H1 (cell line): Measurements from ENCODE around the gene ZMPSTE24. TPM values are rescaled to one million over a fixed set of nuclear protein-coding genes. Genes with fewer than 3 reads are reported as not detected.

ENCODE experiments used
- CTCF ChIA-PET: fragments of 300-600 bp; sonication (Branson Sonifier 250); formaldehyde crosslinking; loops from one replicate; lab custom pipeline; 2021; ENCODE audit not compliant: partially characterized antibody; lab: Charles Lee
- POLR2A ChIA-PET: fragments of 300-600 bp; sonication (Branson Sonifier 250); formaldehyde crosslinking; loops from one replicate; lab custom pipeline; 2021; ENCODE audit warnings: inconsistent platforms; ENCODE audit not compliant: partially characterized antibody; lab: Charles Lee
- DNase-seq, 2 experiments: peaks; one replicate each; pipeline versions ENCODE4 v3.0.0 to v3.0.0-alpha.2; 2010 to 2022; ENCODE audit warnings: low spot score in 2 of 2, low read depth in 1 of 2, mixed read lengths in 1 of 2
- FAIRE-seq: peaks from 2 replicates; lab custom pipeline; 2011; peaks lifted over from hg19 to GRCh38; lab: Jason Lieb, UNC
- H2AFZ ChIP-seq: 2 replicates; pipeline ENCODE4 v1.8.1; 2012; ENCODE audit warnings: low read length, inconsistent platforms
- H2AK5ac ChIP-seq: 2 replicates; pipeline ENCODE4 v1.6.1; 2013; ENCODE audit warnings: low read depth, low read length
- H2BK120ac ChIP-seq: replicated peaks from 2 replicates; pipeline ENCODE3; 2013; ENCODE audit warnings: low read depth, low read length, inconsistent platforms
- H2BK12ac ChIP-seq: 2 replicates; pipeline ENCODE4 v1.6.1; 2013; ENCODE audit warnings: low read depth, low read length
- H2BK15ac ChIP-seq: 2 replicates; pipeline ENCODE4 v1.6.1; 2013; ENCODE audit warnings: low read length
- H2BK20ac ChIP-seq: 2 replicates; pipeline ENCODE4 v1.6.1; 2013; ENCODE audit warnings: low read length
- H2BK5ac ChIP-seq: 2 replicates; pipeline ENCODE4 v1.6.1; 2013; ENCODE audit warnings: low read depth, low read length
- H3K14ac ChIP-seq: 2 replicates; pipeline ENCODE4 v1.6.1; 2013; ENCODE audit warnings: inconsistent platforms; ENCODE audit not compliant: insufficient read length
- H3K18ac ChIP-seq: 2 replicates; pipeline ENCODE4 v1.6.1; 2013; ENCODE audit warnings: low read length; ENCODE audit errors: extremely low read depth
- H3K23ac ChIP-seq: 2 replicates; pipeline ENCODE4 v1.6.1; 2013; ENCODE audit warnings: inconsistent platforms; ENCODE audit not compliant: insufficient read length
- H3K23me2 ChIP-seq: 2 replicates; pipeline ENCODE4 v1.6.1; 2013; ENCODE audit warnings: low read depth, low read length
- H3K27ac ChIP-seq: 2 replicates; pipeline ENCODE4 v1.6.1; 2011; ENCODE audit warnings: low read depth, low read length, inconsistent platforms
- H3K27me3 ChIP-seq, 4 experiments: replicated peaks in 1 of 4; 1 replicate in 1 of 4; 2 replicates in 3 of 4; pipeline versions ENCODE4 v1.6.1 to v1.8.1; 2011 to 2013; ENCODE audit warnings: low read length in 3 of 4, mild to moderate bottlenecking in 3 of 4, inconsistent platforms in 2 of 4, mixed read lengths in 2 of 4, moderate library complexity in 1 of 4; ENCODE audit not compliant: control insufficient read depth in 3 of 4, insufficient read depth in 3 of 4; ENCODE audit errors: extremely low read depth in 1 of 4
- H3K36me3 ChIP-seq, 4 experiments: 2 replicates each; pipeline versions ENCODE4 v1.6.1 to v1.8.1; 2011 to 2013; ENCODE audit warnings: mild to moderate bottlenecking in 4 of 4, low read length in 3 of 4, moderate library complexity in 2 of 4, control low read depth in 1 of 4, inconsistent platforms in 1 of 4; ENCODE audit not compliant: insufficient read depth in 4 of 4, control insufficient read depth in 2 of 4
- H3K4ac ChIP-seq: replicated peaks from 2 replicates; pipeline ENCODE3; 2013; ENCODE audit warnings: low read length, low read depth, mixed read lengths, inconsistent platforms; ENCODE audit not compliant: insufficient read length
- H3K4me1 ChIP-seq, 4 experiments: replicated peaks in 1 of 4; 1 replicate in 1 of 4; 2 replicates in 3 of 4; pipeline versions ENCODE4 v1.6.1 to v1.8.1; 2011 to 2013; ENCODE audit warnings: low read length in 3 of 4, inconsistent platforms in 2 of 4, mixed read lengths in 1 of 4; ENCODE audit not compliant: insufficient read depth in 4 of 4, control insufficient read depth in 3 of 4
- H3K4me2 ChIP-seq, 2 experiments: 2 replicates each; pipeline versions ENCODE4 v1.6.1 to v1.8.1; 2011 to 2013; ENCODE audit warnings: low read depth in 2 of 2, low read length in 2 of 2, control low read depth in 1 of 2, inconsistent platforms in 1 of 2, mild to moderate bottlenecking in 1 of 2; ENCODE audit not compliant: insufficient read depth in 1 of 2
- H3K4me3 ChIP-seq, 4 experiments: fragments of 200-600, 300-600 bp in 1 of 4; sonication (generic), shearing (Covaris generic), sonication (Bioruptor Twin) in 1 of 4; 2 replicates each; pipeline versions ENCODE4 v1.5.1 to v1.8.1; 2011 to 2016; ENCODE audit warnings: low read length in 4 of 4, low read depth in 3 of 4, control low read depth in 2 of 4, inconsistent platforms in 2 of 4, mild to moderate bottlenecking in 2 of 4, mixed read lengths in 1 of 4, moderate library complexity in 1 of 4; ENCODE audit not compliant: insufficient read depth in 2 of 4; ENCODE audit errors: extremely low read depth in 1 of 4
- H3K56ac ChIP-seq: replicated peaks from 2 replicates; pipeline ENCODE3; 2013; ENCODE audit warnings: low read depth, mild to moderate bottlenecking, mixed read lengths, low read length, inconsistent platforms; ENCODE audit not compliant: insufficient read length
- H3K79me1 ChIP-seq: 2 replicates; pipeline ENCODE4 v1.6.1; 2013; ENCODE audit warnings: low read depth, low read length, control low read depth
- H3K79me2 ChIP-seq, 2 experiments: 2 replicates each; pipeline versions ENCODE4 v1.6.1 to v1.8.1; 2012 to 2013; ENCODE audit warnings: low read length in 2 of 2, mild to moderate bottlenecking in 2 of 2, inconsistent platforms in 1 of 2; ENCODE audit not compliant: insufficient read depth in 2 of 2, control insufficient read depth in 1 of 2
- H3K9ac ChIP-seq, 4 experiments: replicated peaks in 1 of 4; 1 replicate in 1 of 4; 2 replicates in 3 of 4; pipeline versions ENCODE4 v1.6.1 to v1.8.1; 2011 to 2013; ENCODE audit warnings: low read depth in 3 of 4, low read length in 3 of 4, control low read depth in 2 of 4, mild to moderate bottlenecking in 2 of 4, moderate library complexity in 2 of 4, inconsistent platforms in 1 of 4; ENCODE audit errors: extremely low read depth in 1 of 4
- H3K9me3 ChIP-seq, 2 experiments: 2 replicates each; pipeline versions ENCODE4 v1.6.1 to v1.8.1; 2012 to 2013; ENCODE audit warnings: mild to moderate bottlenecking in 2 of 2, moderate library complexity in 2 of 2, control low read depth in 1 of 2, inconsistent platforms in 1 of 2, low read depth in 1 of 2, low read length in 1 of 2, mixed read lengths in 1 of 2; ENCODE audit not compliant: insufficient read depth in 2 of 2
- H4K20me1 ChIP-seq, 2 experiments: replicated peaks in 1 of 2; 2 replicates each; pipeline versions ENCODE3 to v1.8.1; 2011 to 2013; ENCODE audit warnings: inconsistent platforms in 2 of 2, low read length in 2 of 2, mild to moderate bottlenecking in 1 of 2; ENCODE audit not compliant: insufficient read depth in 2 of 2, control insufficient read depth in 1 of 2
- H4K5ac ChIP-seq: 2 replicates; pipeline ENCODE4 v1.6.1; 2013; ENCODE audit warnings: low read length, low read depth, mixed read lengths, inconsistent platforms; ENCODE audit not compliant: insufficient read length
- H4K8ac ChIP-seq: 2 replicates; pipeline ENCODE4 v1.8.0; 2013; ENCODE audit warnings: mild to moderate bottlenecking, moderate library complexity, low read length, inconsistent platforms; ENCODE audit not compliant: insufficient read depth; ENCODE audit errors: extremely low read depth
- H4K91ac ChIP-seq: replicated peaks from 2 replicates; pipeline ENCODE3; 2013; ENCODE audit warnings: low read length, mixed read lengths, inconsistent platforms; ENCODE audit not compliant: insufficient read length
- ASH2L ChIP-seq: fragments of 200-600, 300-600 bp; sonication (generic); IDR thresholded peaks from one replicate; pipeline ENCODE4 v1.7.1; 2017; ENCODE audit warnings: low read length
- CEBPB ChIP-seq: IDR thresholded peaks from 2 replicates; pipeline ENCODE4 v1.6.1; 2012; ENCODE audit warnings: low read depth, low read length
- EP300 ChIP-seq, 2 experiments: IDR thresholded peaks; 1 replicate in 1 of 2; 2 replicates in 1 of 2; pipeline ENCODE4 v1.6.1; 2011 to 2012; ENCODE audit warnings: low read depth in 2 of 2, low read length in 2 of 2, mild to moderate bottlenecking in 2 of 2, borderline replicate concordance in 1 of 2, inconsistent platforms in 1 of 2, moderate library complexity in 1 of 2
- GTF2F1 ChIP-seq: IDR thresholded peaks from 2 replicates; pipeline ENCODE4 v1.6.1; 2012; ENCODE audit warnings: low read depth, low read length, improper control_type of control experiment, borderline replicate concordance
- HDAC2 ChIP-seq, 2 experiments: fragments of 300-600 bp in 1 of 2; sonication (generic) in 1 of 2; IDR thresholded peaks; 2 replicates each; pipeline ENCODE4 v1.6.1; 2011 to 2012; ENCODE audit warnings: low read depth in 2 of 2, low read length in 2 of 2, mild to moderate bottlenecking in 2 of 2, moderate library complexity in 2 of 2, borderline replicate concordance in 1 of 2, inconsistent platforms in 1 of 2
- HDAC6 ChIP-seq: IDR thresholded peaks from one replicate; pipeline ENCODE4 v1.7.1; 2012; ENCODE audit warnings: low read depth, mild to moderate bottlenecking, inconsistent platforms, low read length, moderate library complexity
- JUND ChIP-seq: IDR thresholded peaks from 2 replicates; pipeline ENCODE4 v1.6.1; 2011; ENCODE audit warnings: mild to moderate bottlenecking, improper control_type of control experiment, low read length
- KDM1A ChIP-seq: fragments of 200-600, 300-600 bp; sonication (generic); IDR thresholded peaks from 2 replicates; pipeline ENCODE4 v1.7.1; 2016; ENCODE audit warnings: mild to moderate bottlenecking, low read length, borderline replicate concordance
- PHF8 ChIP-seq: fragments of 200-600 bp; sonication (generic); conservative IDR thresholded peaks from 2 replicates; pipeline ENCODE4 v1.7.1; 2012; ENCODE audit warnings: low read depth, mild to moderate bottlenecking, inconsistent platforms, low read length, moderate library complexity
- RNF2 ChIP-seq: fragments of 200-900, 300-1000 bp; sonication (generic); IDR thresholded peaks from 2 replicates; pipeline ENCODE4 v1.7.1; 2016; ENCODE audit warnings: borderline replicate concordance, low read depth, mild to moderate bottlenecking, antibody characterized with exemption, low read length; ENCODE audit not compliant: poor library complexity, severe bottlenecking; ENCODE audit errors: missing control alignments
- USF2 ChIP-seq: IDR thresholded peaks from 2 replicates; pipeline ENCODE4 v1.6.1; 2011; ENCODE audit warnings: low read length, improper control_type of control experiment
- WGBS, 2 experiments: shearing (Covaris generic) in 1 of 2; methylation state at CpG; one replicate each; pipeline versions ENCODE4 v1.1.6 to v1.1.7; 2013 to 2015; ENCODE audit warnings: low lambda C conversion rate in 2 of 2, mixed read lengths in 2 of 2, inconsistent platforms in 1 of 2, low coverage in 1 of 2, missing lambda C conversion rate in 1 of 2; ENCODE audit not compliant: insufficient replicate concordance in 2 of 2, insufficient coverage in 1 of 2, insufficient read length in 1 of 2; ENCODE audit errors: extremely low coverage in 1 of 2, missing lambda C conversion rate in 1 of 2; 5-methylcytosine and 5-hydroxymethylcytosine counted together
- polyA plus RNA-seq, 7 experiments: library from polyadenylated mRNA; depleted of rRNA in 3 of 7; stranded (reverse) in 5 of 7; unstranded in 2 of 7; fragments of >200 nt in 5 of 7; fragments of 200-250 nt in 2 of 7; gene quantifications; 1 replicate in 5 of 7; 2 replicates in 1 of 7; 4 replicates in 1 of 7; pipeline versions ENCODE4 v1.2.1 to v1.2.3, GENCODE V29; 2011 to 2013; ENCODE audit warnings: missing spikeins in 2 of 7, mixed read lengths in 2 of 7
- total RNA-seq: library from RNA; stranded (reverse); fragmentation: NEBNext Ultra II Directional; extraction: Animal tissue kit (Norgen Biotek cat#: 25700); gene quantifications from 2 replicates; pipeline ENCODE4 v1.2.1, GENCODE V29; 2021

Gene ZMPSTE24
- total and polyA plus RNA-seq, 2 of the 8 experiments (the other 6 are each of a cell fraction or from before 2014, with no cell fraction given) = 12.7 to 42.9 TPM

DNA sequence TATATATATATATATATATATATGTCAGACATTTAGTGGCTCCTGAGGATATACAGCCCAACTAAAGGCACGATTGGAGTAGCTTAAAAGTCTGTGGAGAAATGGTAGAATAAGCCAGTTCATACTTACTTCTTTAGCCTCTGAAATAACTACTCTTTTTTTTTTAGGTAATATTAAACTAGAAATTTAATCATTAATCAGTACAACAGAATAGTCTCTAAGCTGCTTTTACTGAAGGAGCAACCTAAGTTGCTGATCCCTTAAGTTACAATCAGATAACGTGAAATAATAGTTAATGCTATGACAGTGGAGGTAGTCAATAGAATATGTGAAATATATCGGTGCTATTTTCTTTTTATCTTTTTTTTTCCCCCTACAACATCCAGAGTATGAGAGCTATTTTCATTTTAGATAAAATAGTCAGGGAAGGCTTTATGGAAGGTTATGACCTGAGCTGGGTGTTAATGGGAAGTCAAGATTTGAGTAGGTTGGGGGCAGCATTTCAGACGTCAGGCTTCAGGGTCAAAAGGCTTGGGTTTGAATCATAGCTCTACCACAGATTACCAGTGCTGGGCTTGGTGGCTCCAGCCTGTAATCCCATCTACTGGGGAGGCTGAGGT, 15.6 kb downstream of the ZMPSTE24 start:
- Histone ChIP-seq H3K18ac (no peak overlapping the region), H3K36me3 (peaks cover 4 to 49% (median 13%) of the 10 kb centered on the region in 4 experiments; a peak in 7 of 8 replicates), H3K4me3 (no peak overlapping the region), H3K23me2 (no peaks in the 10 kb centered on the region; the same call in 1 of the 2 replicates), H4K8ac (no peak overlapping the region), H3K27me3 (no peaks in the 10 kb centered on the region), H3K27ac (no peak overlapping the region), H3K4me1 (no peaks in the 10 kb centered on the region), H3K4ac (no peak overlapping the region), H4K5ac (no peak overlapping the region), H2AFZ (no peak overlapping the region), H3K4me2 (no peak overlapping the region), H3K79me1 (no peaks in the 10 kb centered on the region), H3K9me3 (no peaks in the 10 kb centered on the region), H3K9ac (no peak overlapping the region), H3K14ac (no peak overlapping the region), H4K20me1 (no peaks in the 10 kb centered on the region), H2BK120ac (no peak overlapping the region), H2BK20ac (no peak overlapping the region), H3K56ac (no peak overlapping the region), H2BK12ac (no peak overlapping the region), H2AK5ac (no peak overlapping the region), H2BK15ac (no peak overlapping the region), H2BK5ac (no peak overlapping the region), H4K91ac (no peak overlapping the region), H3K79me2 (no peaks in the 10 kb centered on the region), H3K23ac (no peak overlapping the region)
- DNase-seq = no peak
- ChIA-PET POLR2A (interaction anchor here (0.6 to 1.8 kb wide), 4 partner anchors 15 to 206 kb away, joined by 3 to 8 read pairs (median 4); partner anchors contain the start of gene ZMPSTE24), CTCF (interaction anchor here (0.6 to 1.9 kb wide), 3 partner anchors 41 to 130 kb away, joined by 3 to 7 read pairs (median 3); no protein-coding TSS in a partner anchor)
- FAIRE-seq = no peak
- WGBS, 2 experiments = 94% methylated on average over 4 of the region's 4 CpGs; no CpG with 5 or more reads in 1 of the 2 experiments
- no peak for TF ChIP-seq JUND
- no peak for TF ChIP-seq ASH2L
- no peak for TF ChIP-seq KDM1A
- no peak for TF ChIP-seq RNF2
- no peak for TF ChIP-seq USF2
- no peak for TF ChIP-seq GTF2F1
- no peak for TF ChIP-seq EP300 (IDR thresholded peaks at IDR 0.05; ENCODE audit: borderline replicate concordance in 1 of 2, low read depth in 2 of 2, low read length in 2 of 2)
- no peak for TF ChIP-seq HDAC2 (IDR thresholded peaks at IDR 0.05; ENCODE audit: borderline replicate concordance in 1 of 2, low read depth in 2 of 2, low read length in 2 of 2)
- TF ChIP-seq PHF8 = no peak
- TF ChIP-seq CEBPB = no peak
- no peak for TF ChIP-seq HDAC6
